GM13976 (cell line): ENCODE results near the gene ZKSCAN5.

ENCODE experiments used
- DNase-seq: peaks from one replicate; pipeline ENCODE4 v3.0.0; 2012; ENCODE audit warnings: low spot score
- in situ Hi-C: fragments of 300-500 bp; cut with MboI; formaldehyde crosslinking; loops from one replicate; pipeline ENCODE4 v1.12.0; 2022; ENCODE audit warnings: low sequenced_read_pairs, mixed read lengths, inconsistent platforms; ENCODE audit not compliant: unreplicated experiment
- TF ChIP-seq, protein P1 (sequence below): IDR thresholded peaks from 2 replicates; pipeline ENCODE4 v1.5.1; 2012; ENCODE audit warnings: borderline replicate concordance, mild to moderate bottlenecking; ENCODE audit not compliant: insufficient read depth; ENCODE audit errors: extremely low read depth, missing control alignments, control extremely low read depth

Gene ZKSCAN5

DNA sequence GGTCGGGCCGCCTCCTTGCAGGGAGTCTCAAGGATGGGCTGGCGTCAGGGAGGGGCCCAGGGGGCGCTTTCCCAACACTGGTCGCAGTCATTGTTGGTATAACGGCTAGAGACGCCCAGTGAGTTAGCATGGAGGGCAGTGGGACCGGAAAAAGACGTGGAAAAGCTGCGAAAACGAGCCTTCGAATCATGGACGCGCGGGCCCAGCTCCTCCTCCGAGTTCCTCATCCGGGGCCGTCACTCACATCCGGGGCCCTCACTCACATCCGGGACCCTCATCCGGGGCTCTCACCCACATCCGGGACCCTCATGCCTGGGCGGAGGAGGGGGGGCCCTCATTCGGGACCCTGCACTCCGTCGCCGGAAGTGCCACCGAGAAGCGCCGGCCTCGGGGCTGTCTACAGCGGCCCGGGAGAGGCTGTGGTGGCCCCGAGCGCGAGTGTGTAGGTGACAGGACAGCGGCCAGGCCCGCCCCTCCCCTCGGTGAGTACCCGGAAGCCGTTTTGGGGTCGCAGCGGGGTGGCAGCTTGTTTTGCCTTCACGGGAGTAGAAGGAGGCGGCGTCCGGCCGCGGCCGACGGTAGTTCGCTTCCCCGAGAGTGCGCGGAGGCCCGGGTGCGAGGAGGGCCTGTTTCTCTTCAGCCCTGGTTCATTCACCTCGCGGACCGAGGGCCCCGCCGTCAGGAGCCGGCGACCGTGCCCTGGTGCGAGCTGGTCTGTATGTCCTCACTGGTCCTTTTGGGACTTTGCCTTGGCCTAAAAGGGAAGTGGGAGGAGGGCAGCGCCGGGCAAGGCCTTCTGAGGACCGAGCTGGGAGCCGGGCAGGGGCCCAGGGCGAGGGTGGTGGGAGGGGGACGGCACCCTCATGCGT lies 54.1 kb downstream of the ZKSCAN5 start, which contains the start of gene ZNF655:
Gene ZNF655 (plus strand): TSS at position 337 of the 869 bp plus-strand sequence. CDS start 1,918 bp downstream, outside the sequence.
- in situ Hi-C loops = no loop called here

DNA sequence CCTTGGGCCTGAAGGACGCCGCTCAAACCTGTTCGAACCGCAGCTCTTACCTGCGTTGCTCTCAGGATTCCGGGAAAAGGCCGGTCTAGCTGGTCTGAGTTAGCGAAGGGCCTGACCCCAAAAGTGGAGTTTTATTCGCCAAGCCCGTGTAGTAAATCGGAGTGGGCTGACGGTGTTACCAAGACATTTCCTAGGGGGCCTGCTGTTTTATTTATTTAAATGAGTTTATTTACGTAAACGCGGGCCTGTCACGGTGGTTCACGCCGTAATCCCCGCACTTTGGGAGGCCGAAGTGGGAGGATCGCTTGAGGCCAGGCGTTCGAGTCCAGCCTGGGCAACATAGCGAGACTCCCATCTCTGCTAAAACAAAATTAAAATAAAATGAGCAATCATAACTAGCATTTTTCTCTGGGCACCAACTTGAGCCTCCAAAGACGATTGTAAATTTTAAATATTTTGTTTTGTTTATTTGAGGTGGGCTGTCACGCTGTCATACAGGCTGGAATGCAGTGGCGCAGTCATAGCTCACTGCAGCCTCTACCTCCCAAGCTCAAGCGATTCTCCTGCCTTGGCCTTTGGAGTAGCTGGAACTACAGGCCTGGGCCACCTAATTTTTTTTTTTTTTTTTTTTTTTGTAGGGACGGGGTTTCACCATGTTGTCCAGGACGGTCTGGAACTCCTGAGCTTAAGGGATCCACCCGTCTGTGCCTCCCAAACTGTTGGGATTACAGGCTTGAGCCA lies 54.9 kb downstream of the ZKSCAN5 start:
- in situ Hi-C loops = no loop called here
- DNase-seq = no peak
- TF ChIP-seq, protein P1, sequence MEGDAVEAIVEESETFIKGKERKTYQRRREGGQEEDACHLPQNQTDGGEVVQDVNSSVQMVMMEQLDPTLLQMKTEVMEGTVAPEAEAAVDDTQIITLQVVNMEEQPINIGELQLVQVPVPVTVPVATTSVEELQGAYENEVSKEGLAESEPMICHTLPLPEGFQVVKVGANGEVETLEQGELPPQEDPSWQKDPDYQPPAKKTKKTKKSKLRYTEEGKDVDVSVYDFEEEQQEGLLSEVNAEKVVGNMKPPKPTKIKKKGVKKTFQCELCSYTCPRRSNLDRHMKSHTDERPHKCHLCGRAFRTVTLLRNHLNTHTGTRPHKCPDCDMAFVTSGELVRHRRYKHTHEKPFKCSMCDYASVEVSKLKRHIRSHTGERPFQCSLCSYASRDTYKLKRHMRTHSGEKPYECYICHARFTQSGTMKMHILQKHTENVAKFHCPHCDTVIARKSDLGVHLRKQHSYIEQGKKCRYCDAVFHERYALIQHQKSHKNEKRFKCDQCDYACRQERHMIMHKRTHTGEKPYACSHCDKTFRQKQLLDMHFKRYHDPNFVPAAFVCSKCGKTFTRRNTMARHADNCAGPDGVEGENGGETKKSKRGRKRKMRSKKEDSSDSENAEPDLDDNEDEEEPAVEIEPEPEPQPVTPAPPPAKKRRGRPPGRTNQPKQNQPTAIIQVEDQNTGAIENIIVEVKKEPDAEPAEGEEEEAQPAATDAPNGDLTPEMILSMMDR = no peak

More for the DNA sequence above, 54.1 kb downstream of the ZKSCAN5 start, which contains the start of gene ZNF655:
- peak; percentile 97 for DNase-seq
- TF ChIP-seq, protein P1 = no peak

DNA sequence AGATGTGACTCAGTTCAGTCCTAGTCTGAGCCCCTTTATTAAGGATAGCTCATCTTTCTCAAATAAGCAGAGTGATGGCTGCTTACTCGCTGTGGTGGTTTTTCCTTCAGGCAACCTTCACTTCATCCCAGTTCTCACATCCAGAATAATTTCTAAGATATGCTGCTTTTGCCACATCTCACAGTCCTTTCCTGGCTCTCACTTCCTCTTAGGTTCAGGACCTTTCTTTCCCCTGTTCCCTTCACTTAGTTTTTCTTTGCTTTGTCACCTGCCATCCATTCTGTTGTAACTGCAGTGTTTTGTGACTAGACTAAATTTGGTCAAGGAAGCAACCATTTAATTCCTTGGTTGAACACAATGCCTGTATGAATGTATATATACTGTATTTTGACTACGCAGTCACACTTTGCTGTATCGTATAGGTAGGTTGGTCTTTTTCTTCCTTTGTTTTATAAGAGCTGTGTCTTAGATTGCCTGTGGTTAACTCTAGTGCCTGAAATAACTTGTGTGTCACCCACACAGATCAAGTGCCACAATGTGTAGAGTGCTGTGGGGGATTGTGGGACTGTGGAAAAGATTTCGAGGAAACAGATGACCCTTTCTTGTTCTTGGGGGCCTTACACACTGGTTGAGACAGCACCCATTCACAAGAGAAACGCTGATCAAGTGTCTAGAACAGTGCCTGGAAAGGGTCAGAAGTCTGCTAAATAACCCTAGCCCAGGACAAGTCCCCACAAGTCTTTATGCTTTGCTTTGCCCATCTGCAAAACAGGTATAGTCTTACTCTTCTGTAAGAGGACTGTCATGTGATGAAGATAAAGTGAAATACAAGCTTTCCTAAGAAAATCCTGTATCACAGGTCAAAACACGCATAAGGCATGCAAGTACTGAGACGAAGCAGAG lies 56.6 kb downstream of the ZKSCAN5 start:
- in situ Hi-C loops = no loop called here
- no peak for DNase-seq

DNA sequence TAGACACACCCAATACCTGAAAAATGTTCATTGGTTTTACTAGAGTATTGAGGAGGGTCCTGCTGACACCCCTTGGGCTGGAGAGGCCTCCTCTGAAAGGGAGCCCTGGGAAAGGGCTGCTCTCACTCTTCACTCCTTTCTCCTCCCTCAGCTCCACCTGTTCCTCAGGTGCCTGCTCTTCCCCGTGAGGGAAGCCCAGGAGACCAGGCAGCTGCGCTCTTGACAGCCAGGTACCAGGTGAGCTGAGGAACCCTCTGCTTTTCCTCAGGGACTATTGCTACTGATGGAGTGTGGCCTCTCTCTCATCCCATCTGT lies 57.2 kb downstream of the ZKSCAN5 start:
- TF ChIP-seq, protein P1 = no peak
- in situ Hi-C loops = no loop called here
- DNase-seq = no peak

More for the DNA sequence above, 56.6 kb downstream of the ZKSCAN5 start:
- TF ChIP-seq, protein P1 = no peak

DNA sequence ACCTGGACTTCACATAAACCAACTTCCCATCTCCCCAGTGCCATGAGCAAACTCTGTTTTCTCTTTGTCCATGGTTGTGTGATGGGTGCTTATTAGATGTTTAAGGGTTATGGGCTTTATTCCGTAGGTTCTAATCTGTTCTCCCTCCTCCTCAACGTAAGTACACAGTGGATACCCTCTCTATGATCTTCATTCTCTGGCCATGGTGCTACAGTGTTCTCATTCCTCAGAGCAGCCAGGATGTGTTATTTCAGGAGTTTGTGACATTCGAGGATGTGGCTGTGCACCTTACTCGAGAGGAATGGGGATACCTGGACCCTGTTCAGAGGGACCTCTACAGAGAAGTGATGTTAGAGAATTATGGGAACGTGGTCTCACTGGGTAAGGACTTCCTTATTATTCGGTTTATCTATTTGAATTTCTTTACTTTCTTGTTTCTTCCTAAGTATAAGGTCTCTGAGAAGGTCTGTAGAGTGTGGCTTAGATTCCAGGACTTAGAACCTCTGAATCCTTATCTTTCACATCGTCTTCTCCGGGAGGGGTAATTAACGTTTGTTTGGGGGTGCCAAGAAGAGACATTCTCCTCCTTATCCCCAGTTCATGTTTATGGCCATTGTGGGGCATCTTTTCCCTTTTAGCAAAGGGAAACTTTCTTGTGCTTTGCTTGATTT lies 57.8 kb downstream of the ZKSCAN5 start:
- in situ Hi-C loops = no loop called here
- no peak for DNase-seq
- TF ChIP-seq, protein P1 = no peak

DNA sequence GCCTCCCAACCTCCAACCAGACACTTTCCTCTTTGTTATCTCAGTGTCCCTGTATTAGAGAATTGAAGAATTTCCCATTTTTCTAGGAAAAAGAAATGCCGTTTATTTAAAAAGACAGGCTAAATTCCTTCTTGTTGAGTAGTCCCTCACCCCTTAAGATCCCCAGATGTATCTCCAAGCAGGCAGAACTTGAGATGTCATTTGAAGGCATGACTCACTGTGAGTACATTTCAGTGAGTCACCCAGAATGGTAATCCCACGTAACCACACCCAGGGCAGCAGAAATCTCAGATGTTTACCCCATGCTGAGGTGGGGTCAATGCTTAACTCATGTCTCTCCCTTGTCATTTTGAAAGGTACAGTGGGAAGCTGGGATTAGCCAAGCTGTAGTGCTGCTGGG lies 58.4 kb downstream of the ZKSCAN5 start:
- TF ChIP-seq, protein P1 = no peak
- in situ Hi-C loops = no loop called here

More for the DNA sequence above, 58.4 kb downstream of the ZKSCAN5 start:
- DNase-seq = no peak
